Hepatic stellate cell (primary cell): ENCODE results near the gene GLS.
"Not testable (repeated sequence)": the region's sequence is repeated elsewhere in the genome, so short reads cannot be mapped to it uniquely, and the experiment has no call there.

Experiments used
- DNase-seq: peaks from one replicate; pipeline ENCODE4 v3.0.0; 2011; ENCODE audit warnings: low spot score

Gene GLS

GRCh38 chr2:190973262-190973661, 92.6 kb downstream of the GLS start:
- no peak for DNase-seq

- no peak for DNase-seq
Measured at GRCh38 chr2:190973726-190974628, 93.4 kb downstream of the GLS start.

- DNase-seq, result no peak
Measured at GRCh38 chr2:190974629-190975361, 94.2 kb downstream of the GLS start.

GRCh38 chr2:190976521-190976920, 95.9 kb downstream of the GLS start:
- no peak for DNase-seq

GRCh38 chr2:190977505-190977904, 96.9 kb downstream of the GLS start:
- DNase-seq, result no peak

GRCh38 chr2:190978389-190979053, 97.9 kb downstream of the GLS start:
- no peak for DNase-seq

- DNase-seq, result no peak
Measured at GRCh38 chr2:190979906-190980629, 99.4 kb downstream of the GLS start.

GRCh38 chr2:190980630-190981209, 100.1 kb downstream of the GLS start:
- DNase-seq, result no peak

GRCh38 chr2:190981333-190981732, 100.7 kb downstream of the GLS start:
- no peak for DNase-seq

GRCh38 chr2:190981733-190982132, 101.1 kb downstream of the GLS start:
- DNase-seq, result no peak

GRCh38 chr2:190982262-190983034, 101.8 kb downstream of the GLS start:
- no peak for DNase-seq

GRCh38 chr2:190984595-190984994, 104.0 kb downstream of the GLS start:
- peak; percentile 16 for DNase-seq

GRCh38 chr2:190986221-190986953, 105.8 kb downstream of the GLS start:
- DNase-seq, result no peak

GRCh38 chr2:190987116-190987515, 106.5 kb downstream of the GLS start:
- DNase-seq, result no peak

- DNase-seq, result no peak
Measured at GRCh38 chr2:190987938-190988337, 107.3 kb downstream of the GLS start.

- no peak for DNase-seq
Measured at GRCh38 chr2:190988910-190989309, 108.3 kb downstream of the GLS start.

GRCh38 chr2:190990132-190990531, 109.5 kb downstream of the GLS start:
- DNase-seq, result no peak

- no peak for DNase-seq
Measured at GRCh38 chr2:190993292-190993643, 112.6 kb downstream of the GLS start.

GRCh38 chr2:190994148-190994547, 113.5 kb downstream of the GLS start:
- DNase-seq, result no peak

- not testable (repeated sequence) for DNase-seq
Measured at GRCh38 chr2:190995315-190995714, 114.7 kb downstream of the GLS start.
